ENCODE measurements around the gene CSF3R.
A peak's percentile ranks its signal among the peaks of the same experiment; 100 is the strongest.

CSF3R gene

DNA sequence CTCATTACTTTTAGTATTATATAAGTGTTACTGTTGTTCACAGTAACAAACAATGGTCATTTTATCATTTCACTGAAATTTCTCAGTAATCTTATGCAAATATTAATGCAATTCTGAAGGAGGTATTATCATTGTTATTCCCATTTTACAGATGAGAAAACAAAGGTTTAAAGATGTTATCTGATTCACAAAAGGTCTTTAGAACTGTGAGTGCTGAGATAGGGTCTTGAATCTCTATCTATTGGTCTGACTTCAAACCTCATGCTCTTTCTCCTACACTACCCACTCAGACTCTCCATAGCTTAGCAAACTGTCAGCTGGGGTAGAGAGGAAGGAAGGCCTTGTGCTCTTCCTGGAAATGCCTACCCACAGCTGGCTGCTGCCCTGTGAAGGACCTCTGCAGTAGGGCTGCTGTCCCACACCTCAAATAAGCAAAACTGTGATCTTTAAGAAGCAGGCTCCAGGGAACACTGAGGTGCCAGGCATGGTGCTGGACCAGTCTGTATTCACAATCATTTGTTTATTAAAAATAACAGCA lies 26.3 kb downstream of the CSF3R start:
- in situ Hi-C loops (cut with HindIII; ENCODE audit: low pct_unique_long_range_greater_than_20kb, low sequenced_read_pairs) = no loop called here

DNA sequence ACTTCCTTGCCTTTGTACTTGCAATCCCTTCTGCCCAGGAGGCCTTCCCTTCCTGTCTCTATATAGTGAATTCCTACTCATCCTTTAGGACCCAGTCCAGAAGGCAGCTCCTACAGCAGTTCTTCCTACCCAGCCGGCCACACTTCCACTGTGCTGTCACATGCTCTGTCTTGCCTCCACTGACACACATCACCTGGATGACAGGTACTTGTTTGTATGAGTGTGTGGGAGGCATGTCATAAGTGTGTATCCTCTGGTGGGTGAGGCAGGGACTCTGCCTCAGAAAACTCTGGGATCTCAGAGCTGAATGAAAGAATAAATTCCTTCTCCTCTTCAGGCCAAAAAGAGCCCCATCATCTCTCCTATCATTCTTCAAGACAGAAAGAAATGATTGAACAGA lies 27.3 kb downstream of the CSF3R start:
- no peak for TF ChIP-seq JUND (IDR thresholded peaks at IDR 0.05; ENCODE audit: low read depth)
- in situ Hi-C loops (cut with HindIII; ENCODE audit: low pct_unique_long_range_greater_than_20kb, low sequenced_read_pairs) = no loop called here
- no peak for DNase-seq (ENCODE audit: low read depth in 1 of 2, low spot score in 1 of 2)

More for the DNA sequence above, 26.3 kb downstream of the CSF3R start:
- DNase-seq (ENCODE audit: low read depth in 1 of 2, low spot score in 1 of 2) = no peak
- TF ChIP-seq JUND (IDR thresholded peaks at IDR 0.05; ENCODE audit: low read depth) = no peak

DNA sequence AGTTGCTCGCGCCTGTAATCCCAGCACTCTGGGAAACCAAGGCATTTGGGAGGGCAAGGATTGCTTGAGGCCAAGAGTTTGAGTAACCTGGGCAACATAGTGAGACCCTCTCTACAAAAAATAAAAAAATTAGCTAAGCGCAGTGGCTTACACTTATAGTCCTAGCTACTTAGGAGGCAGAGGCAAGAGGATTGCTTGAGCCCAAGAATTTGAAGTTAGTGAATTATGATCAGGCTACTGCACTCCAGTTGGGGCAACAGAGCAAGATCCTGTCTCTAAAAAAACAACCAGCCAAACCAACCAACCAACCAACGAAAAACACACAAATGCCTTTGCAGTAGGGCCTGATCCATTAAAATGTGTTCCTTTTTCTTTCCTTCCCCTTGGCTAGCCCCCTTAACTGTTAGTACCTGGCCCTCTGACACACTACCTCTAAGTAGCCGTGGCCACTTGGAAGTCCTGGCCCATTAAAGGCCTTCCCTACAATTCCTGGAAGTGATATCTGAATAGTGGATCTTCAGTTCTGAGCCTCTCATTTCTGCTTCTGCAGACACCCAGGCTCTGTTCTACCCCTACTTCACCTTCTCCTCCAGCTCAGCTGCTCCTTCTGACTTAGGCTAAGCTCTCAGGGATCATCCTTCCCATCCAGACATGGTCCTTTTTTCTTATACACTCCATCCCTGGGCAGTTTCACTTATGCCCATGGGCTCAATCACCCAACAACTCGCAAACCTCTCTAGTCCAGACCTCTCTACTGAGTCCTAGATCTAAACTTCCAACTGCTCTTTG lies 28.9 kb downstream of the CSF3R start:
- no peak for TF ChIP-seq JUND (IDR thresholded peaks at IDR 0.05; ENCODE audit: low read depth)
- no peak for DNase-seq (ENCODE audit: low read depth in 1 of 2, low spot score in 1 of 2)
- in situ Hi-C loops (cut with HindIII; ENCODE audit: low pct_unique_long_range_greater_than_20kb, low sequenced_read_pairs) = no loop called here

DNA sequence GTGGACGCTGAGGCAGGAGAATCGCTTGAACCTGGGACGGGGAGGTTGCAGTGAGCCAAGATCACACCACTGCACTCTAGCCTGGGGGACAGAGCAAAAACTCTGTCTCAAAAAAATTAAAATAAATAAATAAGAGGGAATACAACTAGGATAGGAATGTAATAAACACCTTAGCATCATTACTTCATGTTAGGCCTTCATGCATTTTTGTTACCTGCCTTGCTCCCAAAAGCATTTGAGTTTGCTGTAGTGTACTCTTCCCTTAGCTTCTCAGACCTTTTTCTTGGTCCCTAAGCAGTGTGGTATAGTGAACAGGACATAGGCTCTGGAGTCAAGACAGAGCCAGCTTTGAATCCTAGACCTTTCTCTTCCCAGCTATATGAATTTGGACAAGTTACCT lies 29.7 kb downstream of the CSF3R start:
- in situ Hi-C loops (cut with HindIII; ENCODE audit: low pct_unique_long_range_greater_than_20kb, low sequenced_read_pairs) = no loop called here
- TF ChIP-seq JUND (IDR thresholded peaks at IDR 0.05; ENCODE audit: low read depth) = no peak

DNA sequence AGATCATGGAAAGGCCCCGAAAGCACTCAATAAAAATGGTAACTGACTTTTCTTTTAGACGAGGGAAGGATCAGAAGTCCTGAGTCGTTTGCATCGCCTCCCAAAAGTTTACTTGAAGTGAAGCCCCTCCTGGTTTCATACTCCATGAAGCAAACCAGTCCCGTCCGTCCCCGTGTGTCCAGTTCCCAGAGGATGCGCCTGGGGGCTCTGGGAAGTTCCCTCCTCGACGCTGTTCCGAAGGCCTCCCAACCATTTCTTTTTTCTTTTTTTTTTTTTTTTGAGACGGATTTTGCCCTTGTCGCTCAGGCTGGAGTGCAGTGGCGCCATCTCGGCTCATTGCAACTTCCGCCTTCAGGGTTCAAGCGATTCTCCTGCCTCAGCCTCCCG lies 31.8 kb downstream of the CSF3R start:
- DNase-seq (ENCODE audit: low read depth in 1 of 2, low spot score in 1 of 2) = no peak
- in situ Hi-C loops (cut with HindIII; ENCODE audit: low pct_unique_long_range_greater_than_20kb, low sequenced_read_pairs) = no loop called here
- no peak for TF ChIP-seq JUND (IDR thresholded peaks at IDR 0.05; ENCODE audit: low read depth)

More for the DNA sequence above, 29.7 kb downstream of the CSF3R start:
- DNase-seq (ENCODE audit: low read depth in 1 of 2, low spot score in 1 of 2) = no peak

DNA sequence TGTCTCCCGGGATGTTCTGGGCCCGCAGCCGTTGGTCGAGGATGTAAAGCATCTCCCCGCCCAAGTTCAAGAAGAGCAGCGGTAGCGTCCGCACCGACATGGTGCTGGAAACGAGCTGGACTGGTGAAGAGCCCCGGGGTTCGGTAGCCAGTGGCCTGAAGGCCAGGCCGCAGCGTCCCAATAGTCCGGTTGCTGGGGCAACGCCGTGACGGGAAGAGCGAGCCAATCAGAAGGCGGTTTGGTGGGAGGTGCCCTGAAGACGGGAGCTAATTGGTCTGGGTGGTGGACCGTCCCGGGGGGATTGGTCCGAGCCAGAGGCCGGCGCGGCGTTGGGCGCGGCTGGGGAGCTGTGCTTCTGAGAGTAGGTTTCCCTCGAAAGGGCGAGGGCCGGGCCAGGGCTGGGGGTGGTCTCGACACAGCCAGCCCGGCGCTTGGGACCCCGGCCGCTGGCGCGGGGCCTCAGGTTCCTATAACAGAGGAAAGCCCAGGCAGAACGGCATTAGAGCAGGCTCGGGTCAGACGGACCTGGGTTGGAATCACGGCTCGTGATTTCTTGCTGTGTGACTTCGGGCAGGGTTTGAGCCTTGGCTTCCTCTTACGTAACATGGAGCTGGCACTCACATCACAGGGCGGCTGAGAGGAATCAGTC lies 32.3 kb downstream of the CSF3R start, which contains the start of gene OSCP1:
OSCP1 (minus strand) TSS at position 182 of the 649 bp plus-strand sequence; CDS start at position 100, 82 bp downstream.
- DNase-seq (ENCODE audit: low read depth in 1 of 2, low spot score in 1 of 2) = peak; percentile 94 to 98
- no peak for TF ChIP-seq JUND (IDR thresholded peaks at IDR 0.05; ENCODE audit: low read depth)
- in situ Hi-C loops (cut with HindIII; ENCODE audit: low pct_unique_long_range_greater_than_20kb, low sequenced_read_pairs) = no loop called here

DNA sequence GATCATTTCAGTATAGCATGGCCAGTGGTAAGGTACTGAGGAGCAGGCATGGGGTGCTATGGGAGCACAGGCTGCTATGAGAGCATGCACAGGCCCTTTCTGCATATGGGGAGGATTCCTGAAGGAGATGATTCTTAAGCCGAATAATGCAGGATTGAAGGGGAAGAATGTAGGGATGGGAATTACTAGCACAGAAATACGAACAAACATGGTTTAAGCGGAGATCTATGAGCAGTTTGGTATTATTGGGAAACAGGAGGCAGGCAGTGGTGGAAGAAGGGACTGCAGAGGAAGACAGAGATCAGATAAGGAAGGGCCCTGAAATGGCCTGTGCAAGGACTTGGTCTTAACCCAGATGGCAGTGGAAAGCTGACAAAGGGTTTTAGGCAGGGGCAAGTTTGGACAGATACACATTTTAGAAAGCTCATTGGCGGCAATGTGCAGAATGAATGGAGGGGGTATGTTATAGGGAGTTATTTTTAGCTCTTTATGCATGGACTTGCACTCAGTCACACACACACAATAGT lies 34.1 kb downstream of the CSF3R start:
- no peak for DNase-seq (ENCODE audit: low read depth in 1 of 2, low spot score in 1 of 2)
- no peak for TF ChIP-seq JUND (IDR thresholded peaks at IDR 0.05; ENCODE audit: low read depth)
- in situ Hi-C loops (cut with HindIII; ENCODE audit: low pct_unique_long_range_greater_than_20kb, low sequenced_read_pairs) = no loop called here

DNA sequence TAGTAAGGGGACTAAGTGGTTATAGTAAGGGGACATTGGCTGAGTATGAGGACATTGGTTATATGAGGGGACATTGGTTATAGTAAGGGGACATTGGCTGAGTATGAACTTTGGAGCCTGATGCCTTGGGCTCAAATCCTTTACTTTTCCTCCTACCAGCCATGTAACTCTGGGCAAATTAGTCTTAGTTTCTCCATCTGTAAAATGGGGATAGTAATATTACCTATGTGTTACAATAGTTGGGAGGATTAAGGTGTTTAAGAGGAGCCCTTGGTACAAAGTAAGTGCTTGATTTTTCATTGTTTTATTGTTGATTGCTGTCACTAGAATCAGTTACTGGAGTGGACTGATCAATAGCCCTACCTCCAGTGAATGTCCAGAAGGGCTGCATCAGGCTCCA lies 35.3 kb downstream of the CSF3R start:
- TF ChIP-seq JUND (IDR thresholded peaks at IDR 0.05; ENCODE audit: low read depth) = no peak
- DNase-seq (ENCODE audit: low read depth in 1 of 2, low spot score in 1 of 2) = no peak
- in situ Hi-C loops (cut with HindIII; ENCODE audit: low pct_unique_long_range_greater_than_20kb, low sequenced_read_pairs) = no loop called here

DNA sequence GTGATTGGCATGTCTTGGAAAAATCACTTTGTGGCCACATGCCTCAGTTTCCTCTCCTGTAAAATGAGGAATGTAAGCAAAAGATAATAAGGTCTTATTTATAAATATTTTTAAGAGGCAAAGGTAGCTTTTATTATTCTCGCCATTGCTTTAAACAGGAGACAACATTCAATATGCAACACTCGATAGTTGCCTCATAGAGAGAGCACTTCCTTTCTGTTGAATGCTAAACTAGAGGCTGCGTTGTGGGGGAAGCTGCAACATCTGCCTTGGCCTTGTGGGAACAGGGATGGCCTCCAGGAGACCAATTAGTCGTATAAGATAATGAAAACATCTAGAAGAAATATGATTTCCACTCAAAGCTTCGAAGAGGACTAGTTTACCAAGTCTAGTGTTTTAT lies 36.0 kb downstream of the CSF3R start:
- in situ Hi-C loops (cut with HindIII; ENCODE audit: low pct_unique_long_range_greater_than_20kb, low sequenced_read_pairs) = no loop called here
- DNase-seq (ENCODE audit: low read depth in 1 of 2, low spot score in 1 of 2) = no peak

DNA sequence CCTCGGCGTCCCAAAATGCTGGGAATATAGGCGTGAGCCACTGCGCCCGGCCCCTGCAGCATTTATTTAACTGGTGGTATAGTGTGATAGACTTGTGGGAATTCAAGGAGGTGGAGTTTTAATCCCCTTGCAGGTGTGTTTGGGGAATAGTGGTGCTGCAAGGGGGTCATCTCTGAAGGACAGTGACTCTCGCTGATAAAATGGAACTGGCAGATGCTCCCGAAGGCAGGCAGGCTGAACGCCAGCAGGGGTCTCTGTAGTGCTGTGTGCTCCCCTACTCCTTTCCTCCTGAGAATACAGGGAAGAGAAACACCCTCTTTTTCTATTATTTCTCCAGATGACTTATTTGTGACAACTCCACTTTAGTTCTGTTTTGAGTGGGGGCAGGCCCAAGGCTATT lies 36.4 kb downstream of the CSF3R start:
- in situ Hi-C loops (cut with HindIII; ENCODE audit: low pct_unique_long_range_greater_than_20kb, low sequenced_read_pairs) = no loop called here
- TF ChIP-seq JUND (IDR thresholded peaks at IDR 0.05; ENCODE audit: low read depth) = no peak
- DNase-seq (ENCODE audit: low read depth in 1 of 2, low spot score in 1 of 2) = no peak

More for the DNA sequence above, 36.0 kb downstream of the CSF3R start:
- TF ChIP-seq JUND (IDR thresholded peaks at IDR 0.05; ENCODE audit: low read depth) = no peak

DNA sequence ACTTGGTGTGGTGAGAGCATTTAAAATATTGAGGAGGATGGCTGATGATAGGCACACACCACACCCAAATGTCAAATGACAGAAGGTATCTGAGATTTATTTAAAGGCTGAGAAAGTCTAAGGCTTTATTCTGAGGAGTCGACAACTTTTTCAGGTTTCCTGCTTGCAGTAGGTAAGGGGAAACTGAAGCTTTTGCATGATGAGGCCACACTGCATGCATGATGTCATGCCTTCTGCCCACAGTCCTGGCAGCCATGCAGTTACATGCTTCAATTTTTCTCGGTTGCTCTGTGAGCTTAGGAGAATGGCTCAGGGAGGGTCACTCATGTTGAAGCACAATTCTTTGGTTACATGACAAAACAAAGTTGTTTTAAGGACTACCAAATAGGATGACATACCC lies 39.4 kb downstream of the CSF3R start:
- no peak for TF ChIP-seq JUND (IDR thresholded peaks at IDR 0.05; ENCODE audit: low read depth)
- in situ Hi-C loops (cut with HindIII; ENCODE audit: low pct_unique_long_range_greater_than_20kb, low sequenced_read_pairs) = no loop called here
- no peak for DNase-seq (ENCODE audit: low read depth in 1 of 2, low spot score in 1 of 2)

DNA sequence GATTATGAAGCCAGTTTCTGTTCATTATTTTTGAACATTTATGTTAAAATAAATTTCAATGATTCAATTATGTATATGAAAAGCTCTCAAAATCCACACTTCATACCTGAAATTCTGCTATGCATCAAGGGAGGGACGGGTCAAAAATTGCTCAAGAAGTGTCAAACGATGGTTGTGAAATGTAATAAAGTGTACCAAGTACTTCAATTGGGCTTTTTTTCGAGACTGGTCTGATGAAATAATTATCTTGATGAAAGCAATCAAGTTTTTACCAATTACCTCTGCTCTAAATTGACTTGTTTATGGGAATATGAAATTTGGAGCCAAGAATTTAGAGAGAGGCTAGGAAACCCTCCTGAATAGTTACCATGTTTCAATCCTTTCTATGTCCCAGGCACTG lies 40.4 kb downstream of the CSF3R start:
- no peak for DNase-seq (ENCODE audit: low read depth in 1 of 2, low spot score in 1 of 2)
- in situ Hi-C loops (cut with HindIII; ENCODE audit: low pct_unique_long_range_greater_than_20kb, low sequenced_read_pairs) = no loop called here
- no peak for TF ChIP-seq JUND (IDR thresholded peaks at IDR 0.05; ENCODE audit: low read depth)

DNA sequence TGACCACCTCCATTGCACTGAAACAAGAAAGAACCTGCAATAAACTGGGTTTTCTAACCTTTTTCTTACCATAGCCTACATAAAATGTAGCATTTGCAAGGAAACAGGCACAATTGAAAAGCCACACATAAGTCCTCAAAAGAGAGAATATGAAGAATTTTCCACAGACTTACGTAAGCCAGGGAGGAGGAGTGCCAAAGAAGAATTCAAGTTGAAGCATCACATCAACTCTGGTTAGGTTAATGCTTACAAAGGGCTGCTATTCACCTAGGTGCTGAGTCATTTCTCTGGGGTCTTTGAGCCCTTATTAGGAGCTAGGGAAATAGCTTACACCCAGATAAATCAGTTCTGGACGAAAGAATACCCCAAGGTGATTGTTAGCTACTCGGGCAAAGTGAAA lies 42.1 kb downstream of the CSF3R start:
- in situ Hi-C loops (cut with HindIII; ENCODE audit: low pct_unique_long_range_greater_than_20kb, low sequenced_read_pairs) = no loop called here
- DNase-seq (ENCODE audit: low read depth in 1 of 2, low spot score in 1 of 2) = no peak
- no peak for TF ChIP-seq JUND (IDR thresholded peaks at IDR 0.05; ENCODE audit: low read depth)

Measured in T47D (cell line).